ENCODE measurements around the gene ZNF385B.

DNA sequence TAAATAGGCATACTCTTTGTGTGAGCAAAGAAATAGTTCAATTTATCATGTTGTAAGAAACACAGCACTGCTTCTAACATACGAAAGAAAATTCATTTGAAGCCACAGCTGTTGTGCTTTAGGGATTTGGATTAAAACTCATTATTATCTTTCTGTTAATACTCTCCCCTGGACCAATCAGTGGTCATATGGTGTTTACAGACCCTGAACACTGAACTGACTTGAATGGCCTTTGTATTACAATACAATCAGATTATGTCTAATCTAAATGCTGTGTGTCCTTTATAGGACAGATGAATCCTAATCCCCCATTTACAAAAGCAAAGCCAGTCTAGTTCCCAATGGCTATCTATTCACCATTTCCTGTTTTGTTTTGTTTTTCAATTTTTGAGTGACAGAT is 36.5 kb downstream of the ZNF385B start:
- TF ChIP-seq, protein P1, sequence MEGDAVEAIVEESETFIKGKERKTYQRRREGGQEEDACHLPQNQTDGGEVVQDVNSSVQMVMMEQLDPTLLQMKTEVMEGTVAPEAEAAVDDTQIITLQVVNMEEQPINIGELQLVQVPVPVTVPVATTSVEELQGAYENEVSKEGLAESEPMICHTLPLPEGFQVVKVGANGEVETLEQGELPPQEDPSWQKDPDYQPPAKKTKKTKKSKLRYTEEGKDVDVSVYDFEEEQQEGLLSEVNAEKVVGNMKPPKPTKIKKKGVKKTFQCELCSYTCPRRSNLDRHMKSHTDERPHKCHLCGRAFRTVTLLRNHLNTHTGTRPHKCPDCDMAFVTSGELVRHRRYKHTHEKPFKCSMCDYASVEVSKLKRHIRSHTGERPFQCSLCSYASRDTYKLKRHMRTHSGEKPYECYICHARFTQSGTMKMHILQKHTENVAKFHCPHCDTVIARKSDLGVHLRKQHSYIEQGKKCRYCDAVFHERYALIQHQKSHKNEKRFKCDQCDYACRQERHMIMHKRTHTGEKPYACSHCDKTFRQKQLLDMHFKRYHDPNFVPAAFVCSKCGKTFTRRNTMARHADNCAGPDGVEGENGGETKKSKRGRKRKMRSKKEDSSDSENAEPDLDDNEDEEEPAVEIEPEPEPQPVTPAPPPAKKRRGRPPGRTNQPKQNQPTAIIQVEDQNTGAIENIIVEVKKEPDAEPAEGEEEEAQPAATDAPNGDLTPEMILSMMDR (IDR thresholded peaks at IDR 0.05; ENCODE audit: low read depth, low read length), result no peak
- no peak for TF ChIP-seq EZH2phosphoT487 (IDR thresholded peaks at IDR 0.05; ENCODE audit: low read depth)
